Measurements from ENCODE around the gene DHX8. TPM values are rescaled to one million over a fixed set of nuclear protein-coding genes. Genes with fewer than 3 reads are reported as not detected.

DHX8 gene
- total and polyA plus RNA-seq, 2 donors = 33.6 to 42.2 TPM

- no peaks in the 10 kb centered on the region for H3K4me1 ChIP-seq (ENCODE audit: control insufficient read depth in 2 of 2, insufficient read depth in 2 of 2, low read length in 2 of 2)
- H3K36me3 ChIP-seq (ENCODE audit: control insufficient read depth in 2 of 2, insufficient read depth in 2 of 2, low read length in 1 of 2) = no peaks in the 10 kb centered on the region
- no peaks in the 10 kb centered on the region for H3K9me3 ChIP-seq (ENCODE audit: control insufficient read depth in 2 of 2, insufficient read depth in 1 of 2, low read length in 1 of 2)
- H3K27me3 ChIP-seq (ENCODE audit: control insufficient read depth in 2 of 2, insufficient read depth in 1 of 2, low read length in 1 of 2) = peaks cover 0 to 14% of the 10 kb centered on the region in 2 donors
- WGBS = 92% methylated on average over 6 of the region's 6 CpGs
- DNase-seq (ENCODE audit: low read depth in 6 of 9, low spot score in 9 of 9) = no peak
- no peak overlapping the region for H3K27ac ChIP-seq (ENCODE audit: low read depth in 1 of 2, low read length in 1 of 2)
- no peak overlapping the region for H3K4me3 ChIP-seq (ENCODE audit: low read length in 2 of 2)
Observed at GRCh38 chr17:43536236-43536992, 52.6 kb downstream of the DHX8 start.

DNA sequence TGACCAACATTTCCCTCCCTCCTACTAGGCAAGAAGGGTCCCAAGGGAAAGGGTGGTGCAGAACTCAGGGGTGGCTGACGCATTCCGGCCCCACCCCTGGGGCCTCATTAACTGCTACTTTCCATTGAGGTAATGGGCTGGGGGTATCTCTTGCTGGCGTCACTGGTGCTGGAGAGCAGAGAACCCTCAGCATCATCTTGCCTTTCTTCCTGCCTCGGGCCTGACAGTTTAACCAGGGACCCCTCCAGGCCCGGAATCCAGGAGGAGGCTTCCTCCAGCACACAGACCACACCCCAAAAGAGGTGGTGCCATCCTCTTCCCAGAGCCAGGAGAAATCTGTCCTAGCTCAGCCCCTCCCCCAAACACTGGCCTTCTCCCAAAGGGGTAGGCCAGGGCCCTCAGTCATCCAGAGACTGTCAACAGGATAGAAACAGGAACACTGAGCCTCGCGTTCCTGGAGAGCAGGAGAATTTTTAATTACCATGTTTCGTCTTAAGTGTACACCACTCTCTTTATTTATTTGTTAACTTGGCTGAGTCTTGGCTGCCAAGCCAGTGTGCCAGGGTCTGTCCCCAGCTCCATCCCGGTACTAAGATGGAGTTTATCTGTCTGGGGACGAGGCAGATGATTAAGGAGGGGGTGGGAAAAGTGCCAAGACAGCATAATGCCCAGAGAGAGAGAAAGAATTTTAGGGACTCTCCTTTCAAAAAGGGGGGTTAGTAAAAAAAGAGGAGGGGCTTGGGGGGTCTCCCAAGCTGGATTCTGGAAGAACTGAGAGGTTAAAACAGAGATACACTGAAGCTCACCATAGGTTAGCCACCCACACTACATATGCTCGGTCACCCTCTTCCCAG is 57.3 kb downstream of the DHX8 start:
- no peak for DNase-seq (ENCODE audit: low read depth in 6 of 9, low spot score in 9 of 9)
- no peak overlapping the region for H3K4me3 ChIP-seq (ENCODE audit: low read length in 2 of 2)
- H3K27me3 ChIP-seq (ENCODE audit: control insufficient read depth in 2 of 2, insufficient read depth in 1 of 2, low read length in 1 of 2) = peaks cover 32 to 60% of the 10 kb centered on the region in 2 donors
- H3K4me1 ChIP-seq (ENCODE audit: control insufficient read depth in 2 of 2, insufficient read depth in 2 of 2, low read length in 2 of 2) = peaks cover 3 to 6% of the 10 kb centered on the region in 2 donors
- WGBS = 89% methylated on average over 11 of the region's 11 CpGs
- H3K9me3 ChIP-seq (ENCODE audit: control insufficient read depth in 2 of 2, insufficient read depth in 1 of 2, low read length in 1 of 2) = no peaks in the 10 kb centered on the region
- H3K27ac ChIP-seq (ENCODE audit: low read depth in 1 of 2, low read length in 1 of 2) = no peak overlapping the region
- no peaks in the 10 kb centered on the region for H3K36me3 ChIP-seq (ENCODE audit: control insufficient read depth in 2 of 2, insufficient read depth in 2 of 2, low read length in 1 of 2)

- no peak for DNase-seq (ENCODE audit: low read depth in 6 of 9, low spot score in 9 of 9)
- H3K27ac ChIP-seq (ENCODE audit: low read depth in 1 of 2, low read length in 1 of 2) = no peak overlapping the region
- peaks cover 50 to 78% of the 10 kb centered on the region in 2 donors for H3K27me3 ChIP-seq (ENCODE audit: control insufficient read depth in 2 of 2, insufficient read depth in 1 of 2, low read length in 1 of 2)
- no peak overlapping the region for H3K4me3 ChIP-seq (ENCODE audit: low read length in 2 of 2)
- no peaks in the 10 kb centered on the region for H3K9me3 ChIP-seq (ENCODE audit: control insufficient read depth in 2 of 2, insufficient read depth in 1 of 2, low read length in 1 of 2)
- WGBS = 89% methylated on average over 8 of the region's 8 CpGs
- peaks cover 10 to 11% of the 10 kb centered on the region in 2 donors for H3K4me1 ChIP-seq (ENCODE audit: control insufficient read depth in 2 of 2, insufficient read depth in 2 of 2, low read length in 2 of 2)
- no peaks in the 10 kb centered on the region for H3K36me3 ChIP-seq (ENCODE audit: control insufficient read depth in 2 of 2, insufficient read depth in 2 of 2, low read length in 1 of 2)
Observed at GRCh38 chr17:43542859-43543258, 59.1 kb downstream of the DHX8 start.

DNA sequence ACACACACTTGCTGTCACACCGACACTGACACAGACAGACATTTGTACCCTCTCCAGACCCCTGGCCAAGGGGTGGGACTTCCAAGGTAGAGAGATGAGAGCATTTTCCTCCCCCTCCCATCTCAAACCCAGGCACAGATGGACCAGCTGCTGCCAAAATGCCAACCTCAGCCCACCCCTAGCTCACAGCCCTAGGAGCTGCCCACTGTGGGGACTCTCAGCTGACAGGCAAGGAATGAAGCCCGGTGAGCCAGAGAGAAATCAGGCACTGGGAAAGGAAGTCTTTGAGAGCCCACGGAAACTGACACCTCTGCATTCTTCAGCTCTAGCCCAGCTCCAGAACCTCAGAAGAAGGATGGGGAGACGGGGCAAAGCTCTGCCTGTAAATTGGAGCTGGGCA is 59.5 kb downstream of the DHX8 start:
- 63% methylated on average over 4 of the region's 4 CpGs for WGBS
- DNase-seq (ENCODE audit: low read depth in 6 of 9, low spot score in 9 of 9) = no peak
- Histone ChIP-seq H3K4me3 (ENCODE audit: low read length in 2 of 2) (no peak overlapping the region), H3K27ac (ENCODE audit: low read depth in 1 of 2, low read length in 1 of 2) (no peak overlapping the region), H3K4me1 (ENCODE audit: control insufficient read depth in 2 of 2, insufficient read depth in 2 of 2, low read length in 2 of 2) (peaks cover 10 to 11% of the 10 kb centered on the region in 2 donors), H3K36me3 (ENCODE audit: control insufficient read depth in 2 of 2, insufficient read depth in 2 of 2, low read length in 1 of 2) (no peaks in the 10 kb centered on the region), H3K9me3 (ENCODE audit: control insufficient read depth in 2 of 2, insufficient read depth in 1 of 2, low read length in 1 of 2) (no peaks in the 10 kb centered on the region), H3K27me3 (ENCODE audit: control insufficient read depth in 2 of 2, insufficient read depth in 1 of 2, low read length in 1 of 2) (peaks cover 54 to 83% of the 10 kb centered on the region in 2 donors)

DNA sequence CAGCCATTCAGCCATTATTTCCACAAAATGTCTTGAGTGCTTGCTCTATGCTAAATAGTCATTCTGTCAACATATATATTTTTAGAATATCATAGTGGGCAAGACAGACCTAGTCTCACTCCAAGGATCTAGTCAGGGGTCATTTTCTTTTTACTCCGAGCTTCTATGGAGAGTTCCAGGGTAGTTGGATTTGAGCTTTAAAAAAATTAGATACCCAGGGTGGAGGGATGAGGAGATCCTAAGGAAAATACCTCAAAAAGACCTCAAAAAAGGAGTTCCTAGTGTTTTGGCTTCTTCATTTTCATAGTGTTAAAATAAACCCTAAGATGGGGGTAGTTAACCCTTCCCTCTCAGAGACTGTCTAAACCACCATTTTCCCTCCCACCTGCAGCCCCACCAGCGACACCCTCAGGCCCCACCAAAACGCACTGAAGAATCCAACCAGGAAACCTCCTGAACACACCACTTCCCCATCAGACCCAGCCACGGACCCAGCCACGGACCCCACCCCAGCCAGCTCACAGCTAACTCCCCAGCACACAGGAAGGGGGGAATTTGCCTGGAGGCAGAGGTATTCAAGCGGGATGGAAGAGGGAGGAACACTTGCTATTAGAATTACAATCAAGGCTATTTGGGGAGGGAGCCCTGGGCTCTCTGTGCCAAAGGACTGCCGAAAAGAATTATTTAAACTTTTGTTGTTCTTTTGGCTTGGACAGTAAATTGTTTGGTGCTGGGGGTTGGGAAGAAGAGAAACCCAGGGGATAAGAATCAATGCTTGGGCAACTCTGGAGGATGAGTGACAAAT is 60.2 kb downstream of the DHX8 start:
- Histone ChIP-seq H3K27ac (ENCODE audit: low read depth in 1 of 2, low read length in 1 of 2) (no peak overlapping the region), H3K36me3 (ENCODE audit: control insufficient read depth in 2 of 2, insufficient read depth in 2 of 2, low read length in 1 of 2) (no peaks in the 10 kb centered on the region), H3K4me1 (ENCODE audit: control insufficient read depth in 2 of 2, insufficient read depth in 2 of 2, low read length in 2 of 2) (peaks cover 10 to 11% of the 10 kb centered on the region in 2 donors), H3K4me3 (ENCODE audit: low read length in 2 of 2) (no peak overlapping the region), H3K9me3 (ENCODE audit: control insufficient read depth in 2 of 2, insufficient read depth in 1 of 2, low read length in 1 of 2) (no peaks in the 10 kb centered on the region), H3K27me3 (ENCODE audit: control insufficient read depth in 2 of 2, insufficient read depth in 1 of 2, low read length in 1 of 2) (peaks cover 60 to 89% of the 10 kb centered on the region in 2 donors)
- no peak for DNase-seq (ENCODE audit: low read depth in 6 of 9, low spot score in 9 of 9)
- 20% methylated on average over 7 of the region's 7 CpGs for WGBS

DNA sequence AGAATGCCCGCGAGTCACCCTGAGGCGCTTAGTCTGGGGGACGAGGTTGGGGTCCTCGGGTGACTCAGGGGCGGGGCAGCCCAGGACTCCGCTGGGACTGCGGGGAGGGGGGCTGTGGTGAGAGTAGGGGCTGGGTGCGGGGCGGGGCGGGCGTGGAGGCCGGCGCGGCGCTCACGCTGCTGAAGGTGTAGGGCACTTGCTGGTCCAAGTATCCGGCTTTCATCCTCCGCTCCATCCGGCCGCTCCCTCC is 61.5 kb downstream of the DHX8 start:
- H3K36me3 ChIP-seq (ENCODE audit: control insufficient read depth in 2 of 2, insufficient read depth in 2 of 2, low read length in 1 of 2) = no peaks in the 10 kb centered on the region
- DNase-seq (ENCODE audit: low read depth in 6 of 9, low spot score in 9 of 9) = no peak
- WGBS = under 1% methylated on average over 21 of the region's 21 CpGs
- peaks cover 66 to 96% of the 10 kb centered on the region in 2 donors for H3K27me3 ChIP-seq (ENCODE audit: control insufficient read depth in 2 of 2, insufficient read depth in 1 of 2, low read length in 1 of 2)
- peak overlapping the region; percentile 19 to 48 for H3K4me3 ChIP-seq (ENCODE audit: low read length in 2 of 2)
- H3K9me3 ChIP-seq (ENCODE audit: control insufficient read depth in 2 of 2, insufficient read depth in 1 of 2, low read length in 1 of 2) = peaks cover 0 to under 1% of the 10 kb centered on the region in 2 donors
- peaks cover 10 to 11% of the 10 kb centered on the region in 2 donors for H3K4me1 ChIP-seq (ENCODE audit: control insufficient read depth in 2 of 2, insufficient read depth in 2 of 2, low read length in 2 of 2)
- H3K27ac ChIP-seq (ENCODE audit: low read depth in 1 of 2, low read length in 1 of 2) = no peak overlapping the region

DNA sequence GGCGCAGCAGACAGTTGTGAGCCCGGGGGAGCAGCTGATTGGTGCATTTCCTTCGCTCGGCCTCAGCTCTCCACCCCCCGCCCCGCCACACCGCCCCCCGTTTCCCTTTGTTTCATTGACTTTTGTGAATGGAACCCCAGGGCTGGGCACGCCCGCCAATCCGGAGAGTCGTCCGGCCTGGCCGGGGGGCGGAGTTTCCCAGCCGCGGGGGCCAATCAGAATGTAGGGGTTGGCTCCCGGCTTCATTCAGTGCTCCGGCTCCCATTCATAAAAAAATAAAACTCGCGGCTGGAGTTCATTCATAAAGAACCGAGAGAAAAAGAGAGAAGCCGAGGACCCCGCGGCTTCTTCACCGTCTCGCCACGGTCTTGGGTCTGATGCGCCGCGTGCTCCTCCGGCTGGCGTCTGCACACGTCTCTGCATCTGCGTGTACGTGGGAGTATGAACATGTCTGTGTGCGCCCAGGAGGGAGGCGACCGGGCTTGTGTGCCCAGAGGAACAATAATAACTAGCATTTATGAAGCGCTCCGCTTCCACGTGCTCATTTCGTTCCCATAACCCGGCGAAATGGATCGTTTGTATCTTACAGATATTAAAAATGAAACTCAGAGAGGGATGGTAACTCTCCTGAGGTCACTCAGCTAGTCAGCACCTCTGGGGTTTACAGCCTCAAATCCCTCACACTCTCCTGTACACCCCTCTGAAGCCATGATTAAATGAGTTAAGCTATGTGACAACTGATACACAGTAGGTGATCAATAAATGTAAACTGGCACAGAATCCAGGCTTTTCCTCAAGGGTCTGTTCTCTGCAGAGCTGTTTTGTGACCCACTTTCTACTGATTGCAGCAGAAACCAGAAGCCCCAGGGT is 62.8 kb downstream of the DHX8 start, which contains the start of gene ETV4:
Gene ETV4 (minus strand): TSS at position 22 of the 870 bp plus-strand sequence. CDS start 723 bp downstream, outside the sequence.
- WGBS = 2% methylated on average over 46 of the region's 46 CpGs
- Histone ChIP-seq H3K36me3 (ENCODE audit: control insufficient read depth in 2 of 2, insufficient read depth in 2 of 2, low read length in 1 of 2) (no peaks in the 10 kb centered on the region), H3K27me3 (ENCODE audit: control insufficient read depth in 2 of 2, insufficient read depth in 1 of 2, low read length in 1 of 2) (peaks cover 69 to 90% of the 10 kb centered on the region in 2 donors), H3K9me3 (ENCODE audit: control insufficient read depth in 2 of 2, insufficient read depth in 1 of 2, low read length in 1 of 2) (peaks cover 0 to 1% of the 10 kb centered on the region in 2 donors), H3K27ac (ENCODE audit: low read depth in 1 of 2, low read length in 1 of 2) (no peak within 1 kb of the TSS), H3K4me1 (ENCODE audit: control insufficient read depth in 2 of 2, insufficient read depth in 2 of 2, low read length in 2 of 2) (peaks cover 10 to 11% of the 10 kb centered on the region in 2 donors), H3K4me3 (ENCODE audit: low read length in 2 of 2) (peak within 1 kb of the TSS; percentile 19 to 48)
- peak; percentile 57 to 94 (median 84) for DNase-seq (ENCODE audit: low read depth in 6 of 9, low spot score in 9 of 9)

DNA sequence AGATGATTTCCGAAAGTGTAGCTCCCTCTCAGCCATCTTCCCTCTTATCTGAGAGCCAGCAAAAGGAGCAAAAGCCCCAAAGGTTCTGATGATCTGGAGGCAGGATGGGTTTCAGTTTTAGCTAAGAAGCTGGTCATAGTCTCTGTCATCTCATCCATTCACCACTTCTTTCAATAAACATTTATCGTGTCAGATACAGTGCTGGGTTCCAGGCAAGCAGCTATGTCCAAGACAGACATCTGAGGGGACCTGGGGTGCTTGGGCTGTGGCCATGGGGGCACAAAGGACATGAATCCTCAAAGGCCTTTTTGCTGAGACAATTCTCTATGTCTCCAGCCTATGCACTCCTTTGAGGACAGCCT is 63.4 kb downstream of the DHX8 start:
- no peak for DNase-seq (ENCODE audit: low read depth in 6 of 9, low spot score in 9 of 9)
- no peak overlapping the region for H3K27ac ChIP-seq (ENCODE audit: low read depth in 1 of 2, low read length in 1 of 2)

More for the DNA sequence above, 63.4 kb downstream of the DHX8 start:
- H3K4me1 ChIP-seq (ENCODE audit: control insufficient read depth in 2 of 2, insufficient read depth in 2 of 2, low read length in 2 of 2) = peaks cover 10 to 11% of the 10 kb centered on the region in 2 donors
- 81% methylated on average over 2 of the region's 2 CpGs for WGBS
- no peaks in the 10 kb centered on the region for H3K36me3 ChIP-seq (ENCODE audit: control insufficient read depth in 2 of 2, insufficient read depth in 2 of 2, low read length in 1 of 2)
- H3K27me3 ChIP-seq (ENCODE audit: control insufficient read depth in 2 of 2, insufficient read depth in 1 of 2, low read length in 1 of 2) = peaks cover 69 to 87% of the 10 kb centered on the region in 2 donors
- no peak overlapping the region for H3K4me3 ChIP-seq (ENCODE audit: low read length in 2 of 2)
- H3K9me3 ChIP-seq (ENCODE audit: control insufficient read depth in 2 of 2, insufficient read depth in 1 of 2, low read length in 1 of 2) = peaks cover 0 to 1% of the 10 kb centered on the region in 2 donors

Measured in thymus (tissue), 11 donors.